ENCODE measurements around the gene SCAMP3. TPM values are rescaled to one million over a fixed set of nuclear protein-coding genes. Genes with fewer than 3 reads are reported as not detected.
A peak's percentile ranks its signal among the peaks of the same experiment; 100 is the strongest.

The SCAMP3 gene
- total and polyA plus RNA-seq, 12 donors: 41.9 to 143 (median 94.1) TPM

DNA sequence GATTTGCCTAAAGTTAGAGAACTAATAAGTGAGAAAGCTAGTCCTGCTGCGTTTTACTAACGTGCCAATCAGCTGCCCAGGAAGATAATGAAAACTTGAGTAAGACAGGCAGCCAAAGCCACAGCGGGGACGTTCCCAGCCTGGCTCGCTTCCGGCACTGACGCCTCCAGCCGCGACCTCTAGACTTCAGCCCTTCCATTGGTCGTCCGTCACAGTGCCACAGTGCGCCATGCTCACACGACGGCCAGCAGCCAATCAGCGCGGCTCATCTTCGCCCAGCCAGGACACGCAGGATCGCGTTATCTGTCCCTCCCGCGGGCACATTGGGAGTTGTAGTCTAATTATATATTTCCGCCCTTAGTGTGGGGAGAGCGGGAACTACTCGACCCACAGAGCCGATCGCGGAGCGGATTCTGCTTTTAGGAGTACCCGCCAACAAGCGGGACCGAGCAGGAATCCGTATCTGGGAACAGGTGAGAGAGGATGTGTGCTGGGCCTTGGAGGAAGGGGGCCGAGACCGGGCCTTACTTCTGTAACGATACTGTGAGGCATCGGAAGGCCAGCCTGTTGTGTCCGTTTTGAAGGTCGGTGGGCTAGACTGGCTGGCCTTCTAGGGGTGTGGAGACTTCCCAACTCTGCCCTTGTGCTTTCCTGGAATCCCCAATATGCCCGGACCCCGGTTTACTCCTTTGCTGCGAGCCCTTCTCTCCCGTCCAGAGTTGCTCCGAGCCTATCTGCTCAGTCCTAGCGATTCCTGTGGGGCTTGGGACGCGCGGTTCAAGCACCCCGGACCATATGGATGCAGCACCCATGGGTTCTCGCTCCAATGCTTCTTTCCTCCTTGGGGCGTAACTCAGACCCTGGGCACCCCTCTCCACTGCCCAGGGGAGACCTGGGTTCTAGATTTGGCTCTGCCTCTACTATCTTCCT lies 46.6 kb upstream of the SCAMP3 start, which contains the start of gene FDPS:
Gene FDPS (plus strand): TSS at position 374 of the 930 bp plus-strand sequence. CDS start 924 bp downstream, outside the sequence.
- H3K4me1 ChIP-seq (replicated peaks in 1 of 2): peaks cover 9 to 33% of the 10 kb centered on the region in 2 donors
- no peaks in the 10 kb centered on the region for H3K9me3 ChIP-seq (replicated peaks in 1 of 3)
- TF ChIP-seq, protein P1, sequence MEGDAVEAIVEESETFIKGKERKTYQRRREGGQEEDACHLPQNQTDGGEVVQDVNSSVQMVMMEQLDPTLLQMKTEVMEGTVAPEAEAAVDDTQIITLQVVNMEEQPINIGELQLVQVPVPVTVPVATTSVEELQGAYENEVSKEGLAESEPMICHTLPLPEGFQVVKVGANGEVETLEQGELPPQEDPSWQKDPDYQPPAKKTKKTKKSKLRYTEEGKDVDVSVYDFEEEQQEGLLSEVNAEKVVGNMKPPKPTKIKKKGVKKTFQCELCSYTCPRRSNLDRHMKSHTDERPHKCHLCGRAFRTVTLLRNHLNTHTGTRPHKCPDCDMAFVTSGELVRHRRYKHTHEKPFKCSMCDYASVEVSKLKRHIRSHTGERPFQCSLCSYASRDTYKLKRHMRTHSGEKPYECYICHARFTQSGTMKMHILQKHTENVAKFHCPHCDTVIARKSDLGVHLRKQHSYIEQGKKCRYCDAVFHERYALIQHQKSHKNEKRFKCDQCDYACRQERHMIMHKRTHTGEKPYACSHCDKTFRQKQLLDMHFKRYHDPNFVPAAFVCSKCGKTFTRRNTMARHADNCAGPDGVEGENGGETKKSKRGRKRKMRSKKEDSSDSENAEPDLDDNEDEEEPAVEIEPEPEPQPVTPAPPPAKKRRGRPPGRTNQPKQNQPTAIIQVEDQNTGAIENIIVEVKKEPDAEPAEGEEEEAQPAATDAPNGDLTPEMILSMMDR (IDR thresholded peaks at IDR 0.05): peak in 5 of 6 experiments; percentile 16 to 46 (median 35)
- TF ChIP-seq POLR2A (IDR thresholded peaks at IDR 0.05): peak; percentile 72 to 87
- peak; percentile 98 to 100 (median 99) for DNase-seq
- intact Hi-C loops (cut with DNase I): loop anchor here in 1 of 2 donors (5.0 kb wide), 1 partner anchor 46 kb away; the partner anchor contains the start of gene SCAMP3
- no peaks in the 10 kb centered on the region for H3K27me3 ChIP-seq
- 0 to 1% (median 0%) methylated on average over 25 to 51 of the region's 51 CpGs for WGBS, 4 donors
- peak within 1 kb of the TSS; percentile 51 to 79 (median 63) for H3K4me3 ChIP-seq
- peak within 1 kb of the TSS; percentile 79 to 95 (median 89) for H3K27ac ChIP-seq
- peaks cover 0 to 4% of the 10 kb centered on the region in 2 donors for H3K36me3 ChIP-seq (replicated peaks in 1 of 2)

DNA sequence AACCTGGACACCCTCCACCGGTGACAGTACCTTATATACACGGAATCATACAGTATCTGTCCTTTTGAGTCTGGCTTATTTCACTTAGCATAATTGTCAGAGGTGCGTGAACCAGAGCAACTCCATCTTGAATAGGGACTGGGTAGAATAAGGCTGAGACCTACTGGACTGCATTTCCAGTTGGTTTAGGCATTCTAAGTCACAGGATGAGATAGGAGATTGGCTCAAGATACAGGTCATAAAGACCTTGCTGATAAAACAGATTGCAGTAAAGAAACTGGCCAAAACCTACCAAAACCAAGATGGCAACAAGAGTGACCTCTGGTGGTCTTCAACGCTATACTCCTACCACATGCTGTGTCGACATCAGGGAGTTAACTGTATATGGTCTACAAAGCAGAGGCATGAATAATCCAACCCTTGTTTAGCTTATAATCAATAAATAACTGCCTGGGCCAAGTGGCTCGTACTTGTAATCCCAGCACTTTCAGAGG lies 45.1 kb upstream of the SCAMP3 start:
- Histone ChIP-seq H3K36me3 (replicated peaks in 1 of 2) (peaks cover 0 to under 1% of the 10 kb centered on the region in 2 donors), H3K9me3 (replicated peaks in 1 of 3) (no peaks in the 10 kb centered on the region), H3K4me1 (replicated peaks in 1 of 2) (peaks cover 9 to 33% of the 10 kb centered on the region in 2 donors), H3K4me3 (no peak overlapping the region), H3K27ac (peak overlapping the region in 4 of 5 donors; percentile 79 to 95 (median 88)), H3K27me3 (no peaks in the 10 kb centered on the region)
- TF ChIP-seq POLR2A (IDR thresholded peaks at IDR 0.05): no peak
- TF ChIP-seq, protein P1 (IDR thresholded peaks at IDR 0.05): peak in 4 of 6 experiments; percentile 34 to 51 (median 42)
- peak in 4 of 7 donors; percentile 26 to 65 (median 52) for DNase-seq
- intact Hi-C loops (cut with DNase I): loop anchor here in 1 of 2 donors (5.0 kb wide), 1 partner anchor 45 kb away; the partner anchor contains the start of gene SCAMP3
- 39 to 45% (median 42%) methylated on average over 6 of the region's 6 CpGs for WGBS, 4 donors

DNA sequence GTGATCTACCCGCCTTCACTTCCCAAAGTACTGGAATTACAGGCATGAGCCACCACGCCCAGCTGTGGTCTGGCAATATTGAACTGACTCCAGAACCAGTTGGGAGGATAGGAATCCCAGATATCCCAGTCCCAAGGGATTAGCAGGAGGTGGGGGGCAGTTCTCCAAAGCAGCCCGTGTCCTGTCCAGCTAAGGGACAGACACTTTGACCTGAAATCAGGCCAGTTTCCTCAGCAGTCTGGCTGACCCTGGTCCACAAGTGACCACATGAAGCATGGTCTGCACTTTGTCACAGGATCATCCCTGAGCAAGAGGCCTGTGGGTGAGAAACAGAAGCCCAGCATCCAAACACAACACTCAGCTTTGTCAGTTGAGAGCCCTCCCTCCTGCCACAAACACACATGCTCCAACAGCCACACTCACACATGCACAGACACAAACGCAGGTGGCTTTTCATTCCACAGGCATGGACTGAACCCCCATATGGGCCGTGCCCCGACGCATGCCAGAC lies 43.8 kb upstream of the SCAMP3 start:
- Histone ChIP-seq H3K4me3 (no peak overlapping the region), H3K36me3 (replicated peaks in 1 of 2) (no peaks in the 10 kb centered on the region), H3K27me3 (no peaks in the 10 kb centered on the region), H3K4me1 (replicated peaks in 1 of 2) (peaks cover 9 to 25% of the 10 kb centered on the region in 2 donors), H3K27ac (no peak overlapping the region), H3K9me3 (replicated peaks in 1 of 3) (no peaks in the 10 kb centered on the region)
- intact Hi-C loops (cut with DNase I): loop anchor here in 1 of 2 donors (5.0 kb wide), 1 partner anchor 44 kb away; the partner anchor contains the start of gene SCAMP3
- 74 to 88% (median 79%) methylated on average over 3 to 7 of the region's 7 CpGs for whole genome bisulfite sequencing, 4 donors
- no peak for DNase-seq
- no peak for TF ChIP-seq POLR2A (IDR thresholded peaks at IDR 0.05)
- TF ChIP-seq, protein P1 (IDR thresholded peaks at IDR 0.05): no peak
